Measurements from ENCODE around the gene OLFML2A. TPM values are rescaled to one million over a fixed set of nuclear protein-coding genes. Genes with fewer than 3 reads are reported as not detected.

The OLFML2A gene
- total and polyA plus RNA-seq, 2 donors from 2014 or later = 5.1 to 12.2 TPM

- no peak for TF ChIP-seq CTCF (IDR thresholded peaks at IDR 0.05; ENCODE audit: borderline replicate concordance, extremely low read depth, insufficient read depth)
- FAIRE-seq (no peak), DNase-seq (no peak)
- H3K9ac ChIP-seq (ENCODE audit: low read length in 3 of 3) = no peak overlapping the region
- no peak overlapping the region for H3K27ac ChIP-seq (ENCODE audit: low read depth in 2 of 2, low read length in 2 of 2)
- no peaks in the 10 kb centered on the region for H3K36me3 ChIP-seq (ENCODE audit: control insufficient read depth in 2 of 3, insufficient read depth in 3 of 3, low read length in 3 of 3)
- no peaks in the 10 kb centered on the region for H3K27me3 ChIP-seq (ENCODE audit: control insufficient read depth, insufficient read depth, low read length)
- intact Hi-C loops (cut with DNase I) = no loop called here
- H3K4me1 ChIP-seq (ENCODE audit: control insufficient read depth in 2 of 3, insufficient read depth in 2 of 3, low read depth in 1 of 3, low read length in 3 of 3) = no peaks in the 10 kb centered on the region
- H3K9me3 ChIP-seq (ENCODE audit: control insufficient read depth in 2 of 3, insufficient read depth in 1 of 3, low read length in 3 of 3) = no peaks in the 10 kb centered on the region
- no peak overlapping the region for H3K4me3 ChIP-seq (ENCODE audit: low read length in 3 of 3)
Measured at GRCh38 chr9:124749284-124749683, 27.6 kb upstream of the OLFML2A start.

- no peak for FAIRE-seq
- no peaks in the 10 kb centered on the region for H3K9me3 ChIP-seq (ENCODE audit: control insufficient read depth in 2 of 3, insufficient read depth in 1 of 3, low read length in 3 of 3)
- no peaks in the 10 kb centered on the region for H3K4me1 ChIP-seq (ENCODE audit: control insufficient read depth in 2 of 3, insufficient read depth in 2 of 3, low read depth in 1 of 3, low read length in 3 of 3)
- TF ChIP-seq CTCF (IDR thresholded peaks at IDR 0.05; ENCODE audit: borderline replicate concordance, extremely low read depth, insufficient read depth) = no peak
- H3K27me3 ChIP-seq (ENCODE audit: control insufficient read depth, insufficient read depth, low read length) = peaks cover 2% of the 10 kb centered on the region
- intact Hi-C loops (cut with DNase I) = no loop called here
- H3K9ac ChIP-seq (ENCODE audit: low read length in 3 of 3) = no peak overlapping the region
- no peaks in the 10 kb centered on the region for H3K36me3 ChIP-seq (ENCODE audit: control insufficient read depth in 2 of 3, insufficient read depth in 3 of 3, low read length in 3 of 3)
- H3K27ac ChIP-seq (ENCODE audit: low read depth in 2 of 2, low read length in 2 of 2) = no peak overlapping the region
- DNase-seq = no peak
- H3K4me3 ChIP-seq (ENCODE audit: low read length in 3 of 3) = no peak overlapping the region
Measured at GRCh38 chr9:124749781-124750180, 27.2 kb upstream of the OLFML2A start.

GRCh38 chr9:124752967-124753366 lies 24.0 kb upstream of the OLFML2A start:
- no peak for FAIRE-seq
- H3K4me1 ChIP-seq (ENCODE audit: control insufficient read depth in 2 of 3, insufficient read depth in 2 of 3, low read depth in 1 of 3, low read length in 3 of 3) = no peaks in the 10 kb centered on the region
- no peak overlapping the region for H3K27ac ChIP-seq (ENCODE audit: low read depth in 2 of 2, low read length in 2 of 2)
- peaks cover 11% of the 10 kb centered on the region for H3K27me3 ChIP-seq (ENCODE audit: control insufficient read depth, insufficient read depth, low read length)
- H3K9me3 ChIP-seq (ENCODE audit: control insufficient read depth in 2 of 3, insufficient read depth in 1 of 3, low read length in 3 of 3) = no peaks in the 10 kb centered on the region
- intact Hi-C loops (cut with DNase I) = no loop called here
- no peak for DNase-seq
- H3K36me3 ChIP-seq (ENCODE audit: control insufficient read depth in 2 of 3, insufficient read depth in 3 of 3, low read length in 3 of 3) = no peaks in the 10 kb centered on the region
- no peak overlapping the region for H3K4me3 ChIP-seq (ENCODE audit: low read length in 3 of 3)
- TF ChIP-seq CTCF (IDR thresholded peaks at IDR 0.05; ENCODE audit: borderline replicate concordance, extremely low read depth, insufficient read depth) = no peak
- no peak overlapping the region for H3K9ac ChIP-seq (ENCODE audit: low read length in 3 of 3)

- intact Hi-C loops (cut with DNase I) = no loop called here
- H3K9ac ChIP-seq (ENCODE audit: low read length in 3 of 3) = no peak overlapping the region
- DNase-seq = peak in 1 of 5 donors; percentile 40
- peaks cover 0 to 6% (median 0%) of the 10 kb centered on the region in 3 donors for H3K4me1 ChIP-seq (ENCODE audit: control insufficient read depth in 2 of 3, insufficient read depth in 2 of 3, low read depth in 1 of 3, low read length in 3 of 3)
- H3K36me3 ChIP-seq (ENCODE audit: control insufficient read depth in 2 of 3, insufficient read depth in 3 of 3, low read length in 3 of 3) = no peaks in the 10 kb centered on the region
- H3K27ac ChIP-seq (ENCODE audit: low read depth in 2 of 2, low read length in 2 of 2) = no peak overlapping the region
- H3K9me3 ChIP-seq (ENCODE audit: control insufficient read depth in 2 of 3, insufficient read depth in 1 of 3, low read length in 3 of 3) = no peaks in the 10 kb centered on the region
- peaks cover 15% of the 10 kb centered on the region for H3K27me3 ChIP-seq (ENCODE audit: control insufficient read depth, insufficient read depth, low read length)
- no peak for TF ChIP-seq CTCF (IDR thresholded peaks at IDR 0.05; ENCODE audit: borderline replicate concordance, extremely low read depth, insufficient read depth)
- peak; percentile 17 for FAIRE-seq
- no peak overlapping the region for H3K4me3 ChIP-seq (ENCODE audit: low read length in 3 of 3)
Measured at GRCh38 chr9:124754289-124754688, 22.6 kb upstream of the OLFML2A start.

Measured in kidney (tissue), 14 donors.